Adipocyte (in vitro differentiated cells): ENCODE data around the gene SEPTIN3.

Experiments
- DNase-seq: peaks from one replicate; pipeline ENCODE4 v3.0.0-alpha.2; 2015; ENCODE audit warnings: low read depth
- H3K27me3 ChIP-seq: replicated peaks from 2 replicates; pipeline ENCODE4 v1.7.0; 2013; ENCODE audit warnings: mild to moderate bottlenecking, low read length, moderate library complexity; ENCODE audit not compliant: control insufficient read depth, insufficient read depth
- H3K36me3 ChIP-seq: 2 replicates; pipeline ENCODE4 v1.7.0; 2013; ENCODE audit warnings: low read length, mild to moderate bottlenecking, moderate library complexity; ENCODE audit not compliant: control insufficient read depth, insufficient read depth, severe bottlenecking
- H3K4me1 ChIP-seq: 2 replicates; pipeline ENCODE4 v1.7.0; 2013; ENCODE audit warnings: mild to moderate bottlenecking, low read length, moderate library complexity; ENCODE audit not compliant: control insufficient read depth, insufficient read depth
- H3K4me3 ChIP-seq: 2 replicates; pipeline ENCODE4 v1.7.0; 2013; ENCODE audit warnings: mild to moderate bottlenecking, low read length, moderate library complexity
- H3K9ac ChIP-seq: 2 replicates; pipeline ENCODE4 v1.7.0; 2013; ENCODE audit warnings: mild to moderate bottlenecking, low read length, moderate library complexity
- H3K9me3 ChIP-seq: 2 replicates; pipeline ENCODE4 v1.7.0; 2013; ENCODE audit warnings: mild to moderate bottlenecking, low read length, moderate library complexity; ENCODE audit not compliant: control insufficient read depth

Gene SEPTIN3

DNA sequence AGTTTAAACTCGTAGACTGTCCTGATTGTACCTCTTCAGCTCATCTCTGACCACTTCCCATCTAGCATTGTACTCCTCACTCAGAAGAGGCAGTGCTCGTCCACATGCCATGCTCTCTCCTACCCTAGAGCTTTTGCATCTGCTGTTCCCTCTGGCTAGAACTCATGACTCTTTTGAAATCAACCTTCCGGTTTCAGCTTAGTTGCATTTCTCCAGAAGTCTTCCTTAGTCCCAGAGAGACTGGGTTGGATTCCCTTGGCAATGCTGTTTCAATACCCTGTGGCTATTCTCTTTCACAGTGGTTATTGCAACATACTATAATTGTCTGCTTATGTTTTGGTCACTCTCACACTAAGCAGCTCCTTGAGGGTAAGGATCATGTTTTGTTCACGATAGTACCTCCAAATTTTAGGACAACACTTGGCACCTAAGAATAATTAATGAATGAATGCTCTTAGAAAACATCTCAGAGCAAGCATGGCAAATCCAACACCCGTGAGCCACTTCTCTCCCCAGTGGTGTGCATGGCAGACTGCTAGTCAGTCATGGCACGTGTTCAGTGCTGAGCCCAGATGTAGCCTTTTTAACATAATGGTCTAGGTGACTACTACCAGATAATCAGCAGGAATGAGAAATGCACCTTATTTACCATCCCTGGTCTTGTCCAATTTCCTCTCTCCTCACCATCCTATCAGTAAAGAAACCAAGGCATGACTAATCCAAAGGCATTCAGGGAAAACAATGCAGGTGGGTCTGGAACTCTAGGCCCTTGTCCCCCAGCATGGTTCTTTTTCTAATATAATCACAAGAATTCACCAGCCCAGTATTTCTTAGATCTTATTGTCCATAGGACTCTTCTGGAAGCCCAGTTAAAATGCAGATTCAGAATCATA is 14.5 kb downstream of the SEPTIN3 start:
- Histone ChIP-seq H3K9me3 (no peaks in the 10 kb centered on the region), H3K9ac (no peak overlapping the region), H3K27me3 (peaks cover 41% of the 10 kb centered on the region), H3K36me3 (no peaks in the 10 kb centered on the region), H3K4me3 (no peak overlapping the region), H3K4me1 (peaks cover 13% of the 10 kb centered on the region)
- peak; percentile 94 for DNase-seq

DNA sequence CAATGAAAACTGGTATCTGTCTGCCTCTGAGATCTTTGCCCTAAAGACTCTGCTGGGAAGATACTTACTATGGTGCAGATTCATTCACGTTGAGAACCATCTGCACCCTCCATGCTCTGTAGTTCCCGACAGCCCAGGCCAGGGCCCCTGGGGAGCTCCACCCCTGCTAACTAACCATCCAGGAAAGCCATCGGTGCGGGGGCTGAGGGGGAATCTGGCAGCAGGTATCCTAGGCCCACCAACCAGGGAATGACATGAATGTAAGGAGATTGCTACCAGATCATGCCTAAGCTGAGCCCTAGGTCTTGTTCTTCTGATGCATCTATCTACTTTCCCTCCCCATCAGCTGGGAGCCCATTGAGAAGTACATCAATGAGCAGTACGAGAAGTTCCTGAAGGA is 18.0 kb downstream of the SEPTIN3 start:
- no peaks in the 10 kb centered on the region for H3K36me3 ChIP-seq
- peaks cover 42% of the 10 kb centered on the region for H3K27me3 ChIP-seq
- H3K9ac ChIP-seq = no peak overlapping the region
- no peak overlapping the region for H3K4me3 ChIP-seq
- no peak for DNase-seq
- no peaks in the 10 kb centered on the region for H3K9me3 ChIP-seq
- peaks cover 13% of the 10 kb centered on the region for H3K4me1 ChIP-seq

DNA sequence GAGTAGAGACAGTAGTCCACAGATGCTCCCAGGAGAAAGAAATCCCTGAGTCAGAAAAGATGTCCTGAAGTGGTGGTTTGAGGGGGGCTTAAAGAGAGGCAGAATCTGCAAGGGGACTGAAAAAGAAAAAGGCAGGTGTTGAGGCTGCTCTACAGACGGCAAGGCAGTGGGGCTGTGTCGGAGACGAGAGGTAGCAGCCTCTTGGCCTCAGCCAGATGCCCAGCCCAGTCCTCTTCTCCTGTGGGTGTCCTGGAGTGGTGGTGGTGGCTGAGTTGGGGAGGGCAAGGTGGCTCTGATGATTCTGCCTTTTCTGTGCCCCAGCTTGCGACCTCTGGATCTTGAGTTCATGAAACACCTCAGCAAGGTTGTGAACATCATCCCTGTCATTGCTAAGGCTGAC is 20.0 kb downstream of the SEPTIN3 start:
- Histone ChIP-seq H3K36me3 (no peaks in the 10 kb centered on the region), H3K9me3 (no peaks in the 10 kb centered on the region), H3K9ac (no peak overlapping the region), H3K4me1 (no peaks in the 10 kb centered on the region), H3K27me3 (peaks cover 55% of the 10 kb centered on the region), H3K4me3 (no peak overlapping the region)
- DNase-seq = no peak

- Histone ChIP-seq H3K27me3 (peaks cover 55% of the 10 kb centered on the region), H3K4me3 (no peak overlapping the region), H3K36me3 (no peaks in the 10 kb centered on the region), H3K4me1 (no peaks in the 10 kb centered on the region), H3K9me3 (no peaks in the 10 kb centered on the region), H3K9ac (no peak overlapping the region)
- no peak for DNase-seq
Measured at GRCh38 chr22:41991111-41991510, 21.9 kb downstream of the SEPTIN3 start.

DNA sequence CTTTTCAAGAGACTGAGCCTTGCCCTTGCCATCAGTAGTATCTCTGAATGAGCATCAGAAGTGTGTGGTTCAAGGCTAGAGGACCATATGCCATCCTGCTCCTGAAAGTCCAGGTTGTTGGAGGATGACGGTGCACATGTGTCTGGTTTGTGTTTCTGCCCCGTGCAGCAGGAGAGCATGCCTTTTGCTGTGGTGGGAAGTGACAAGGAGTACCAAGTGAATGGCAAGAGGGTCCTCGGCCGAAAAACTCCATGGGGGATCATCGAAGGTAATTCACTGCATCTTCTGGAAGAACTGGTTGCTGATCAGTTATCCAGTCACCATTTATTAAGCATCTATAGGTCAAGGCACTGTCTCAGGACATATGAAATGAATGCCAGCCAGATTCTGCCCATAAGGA is 23.3 kb downstream of the SEPTIN3 start:
- no peaks in the 10 kb centered on the region for H3K9me3 ChIP-seq
- peaks cover 59% of the 10 kb centered on the region for H3K27me3 ChIP-seq
- DNase-seq = no peak
- H3K4me1 ChIP-seq = no peaks in the 10 kb centered on the region
- H3K9ac ChIP-seq = no peak overlapping the region
- no peaks in the 10 kb centered on the region for H3K36me3 ChIP-seq
- no peak overlapping the region for H3K4me3 ChIP-seq

- H3K27me3 ChIP-seq = peaks cover 55% of the 10 kb centered on the region
- no peaks in the 10 kb centered on the region for H3K36me3 ChIP-seq
- DNase-seq = no peak
- H3K9me3 ChIP-seq = no peaks in the 10 kb centered on the region
- H3K4me3 ChIP-seq = no peak overlapping the region
- no peaks in the 10 kb centered on the region for H3K4me1 ChIP-seq
- no peak overlapping the region for H3K9ac ChIP-seq
Measured at GRCh38 chr22:41995211-41995610, 26.0 kb downstream of the SEPTIN3 start.

DNA sequence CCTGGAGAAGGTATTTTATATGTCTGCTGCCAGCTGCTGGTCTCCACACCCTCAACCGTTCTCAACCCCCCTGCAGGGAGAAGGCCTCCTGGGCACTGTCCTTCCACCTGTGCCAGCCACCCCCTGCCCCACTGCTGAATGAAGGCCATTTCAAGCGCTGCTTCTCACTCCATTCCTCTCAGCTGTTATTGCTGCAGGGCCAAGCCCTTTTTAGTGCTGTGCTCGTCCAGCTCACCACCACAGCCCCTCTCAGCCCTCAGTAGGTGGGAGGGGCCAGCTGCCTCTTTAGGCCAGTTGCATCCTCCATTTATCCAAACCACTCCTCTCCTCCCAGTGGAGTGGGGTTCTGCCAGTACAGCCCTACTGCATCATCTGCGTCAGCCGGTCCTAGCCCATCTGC is 27.6 kb downstream of the SEPTIN3 start:
- Histone ChIP-seq H3K9ac (no peak overlapping the region), H3K27me3 (peaks cover 46% of the 10 kb centered on the region), H3K9me3 (no peaks in the 10 kb centered on the region), H3K4me3 (no peak overlapping the region), H3K4me1 (no peaks in the 10 kb centered on the region), H3K36me3 (no peaks in the 10 kb centered on the region)
- DNase-seq = no peak

GRCh38 chr22:41998361-41999261 is 29.4 kb downstream of the SEPTIN3 start, which contains the start of gene WBP2NL:
TSS of gene WBP2NL (plus strand) at chr22:41998788. CDS start at chr22:41998819, 31 bp downstream.
- peak within 1 kb of the TSS; percentile 79 for H3K4me3 ChIP-seq
- peak within 1 kb of the TSS; percentile 71 for H3K9ac ChIP-seq
- peak; percentile 49 for DNase-seq
- H3K9me3 ChIP-seq = no peaks in the 10 kb centered on the region
- no peaks in the 10 kb centered on the region for H3K36me3 ChIP-seq
- no peaks in the 10 kb centered on the region for H3K4me1 ChIP-seq
- peaks cover 34% of the 10 kb centered on the region for H3K27me3 ChIP-seq

- Histone ChIP-seq H3K4me3 (no peak overlapping the region), H3K27me3 (peaks cover 18% of the 10 kb centered on the region), H3K9me3 (peaks cover 1% of the 10 kb centered on the region), H3K36me3 (no peaks in the 10 kb centered on the region), H3K9ac (no peak overlapping the region), H3K4me1 (no peaks in the 10 kb centered on the region)
- no peak for DNase-seq
Measured at GRCh38 chr22:42000466-42000865, 31.2 kb downstream of the SEPTIN3 start.

GRCh38 chr22:42001121-42001520 is 31.9 kb downstream of the SEPTIN3 start:
- no peaks in the 10 kb centered on the region for H3K4me1 ChIP-seq
- H3K27me3 ChIP-seq = peaks cover 18% of the 10 kb centered on the region
- no peak overlapping the region for H3K4me3 ChIP-seq

GRCh38 chr22:42001706-42002105 is 32.5 kb downstream of the SEPTIN3 start:
- H3K27me3 ChIP-seq = peaks cover 15% of the 10 kb centered on the region
- no peaks in the 10 kb centered on the region for H3K4me1 ChIP-seq
- DNase-seq = no peak
- peaks cover 6% of the 10 kb centered on the region for H3K9me3 ChIP-seq
- no peaks in the 10 kb centered on the region for H3K36me3 ChIP-seq
- H3K4me3 ChIP-seq = no peak overlapping the region
- no peak overlapping the region for H3K9ac ChIP-seq

More at GRCh38 chr22:42001121-42001520, 31.9 kb downstream of the SEPTIN3 start:
- H3K9ac ChIP-seq = no peak overlapping the region
- no peaks in the 10 kb centered on the region for H3K36me3 ChIP-seq
- DNase-seq = no peak
- H3K9me3 ChIP-seq = peaks cover 6% of the 10 kb centered on the region
